HCT116 (cell line): ENCODE data around the gene ACSS1. TPM values are rescaled to one million over a fixed set of nuclear protein-coding genes. Genes with fewer than 3 reads are reported as not detected.

ENCODE experiments used
- ATAC-seq: fragments of 200-7000 bp; cut with Tn5 transposase; 2 replicates; pipeline ENCODE4 v1.9.1; 2020; ENCODE audit warnings: mild to moderate bottlenecking, moderate library complexity
- BruUV-seq: library from RNA; stranded (reverse); fragments of 400-500 nt; replicated peaks from 2 replicates; lab custom pipeline; 2021; lab: Mats Ljungman, UMichigan
- CTCF ChIA-PET: fragments of 300-600 bp; sonication (Branson Sonifier 250); formaldehyde crosslinking; loops from one replicate; lab custom pipeline; 2021; ENCODE audit warnings: antibody characterized with exemption; lab: Charles Lee
- POLR2A ChIA-PET: fragments of 300-600, 350-600 bp; sonication (Branson Sonifier 250); formaldehyde crosslinking; loops from one replicate; lab custom pipeline; 2021; ENCODE audit warnings: antibody characterized with exemption; lab: Charles Lee
- RAD21 ChIA-PET, 2 experiments: fragments of 300-600 bp; sonication (Branson Sonifier 250); formaldehyde crosslinking; loops; one replicate each; lab custom pipeline; 2023; ENCODE audit warnings: low total read pairs in 2 of 2; ENCODE audit not compliant: uncharacterized antibody in 2 of 2, unreplicated experiment in 2 of 2, low non-redundant PET in 1 of 2; lab: Charles Lee
- DNase-seq: peaks from one replicate; pipeline ENCODE4 v3.0.0-alpha.2; 2010; ENCODE audit warnings: low read depth, low spot score
- H2AFZ ChIP-seq: fragments of 200-600 bp; shearing (Covaris generic), sonication (generic); 2 replicates; pipeline ENCODE4 v1.6.1; 2017; ENCODE audit warnings: low read depth, mixed run types, mixed read lengths, antibody characterized with exemption, low read length; ENCODE audit not compliant: poor library complexity, severe bottlenecking
- H3K27ac ChIP-seq: 2 replicates; pipeline ENCODE4 v1.5.1; 2012; ENCODE audit warnings: low read depth, low read length
- H3K27me3 ChIP-seq: fragments of 200-600 bp; sonication (generic); 2 replicates; pipeline ENCODE4 v1.6.1; 2016; ENCODE audit warnings: mixed run types, low read length, mixed read lengths; ENCODE audit not compliant: insufficient read depth
- H3K36me3 ChIP-seq, 2 experiments: fragments of 200-500 bp in 1 of 2; fragments of 200-600 bp in 1 of 2; sonication (Bioruptor generic) in 1 of 2; sonication (generic) in 1 of 2; 2 replicates each; pipeline versions ENCODE4 v1.5.1 to v1.6.1; 2014 to 2016; ENCODE audit warnings: low read length in 2 of 2, inconsistent platforms in 1 of 2, mixed read lengths in 1 of 2, mixed run types in 1 of 2; ENCODE audit not compliant: insufficient read depth in 2 of 2, control insufficient read depth in 1 of 2
- H3K4me1 ChIP-seq, 2 experiments: fragments of 200-600 bp in 1 of 2; sonication (generic) in 1 of 2; 2 replicates each; pipeline versions ENCODE4 v1.5.1 to v1.6.1; 2012 to 2017; ENCODE audit warnings: low read length in 2 of 2, inconsistent platforms in 1 of 2, mild to moderate bottlenecking in 1 of 2, mixed read lengths in 1 of 2, mixed run types in 1 of 2, moderate library complexity in 1 of 2; ENCODE audit not compliant: insufficient read depth in 2 of 2, control insufficient read depth in 1 of 2
- H3K4me2 ChIP-seq: fragments of 200-600 bp; sonication (generic); 2 replicates; pipeline ENCODE4 v1.6.1; 2017; ENCODE audit warnings: mixed run types, low read length, mixed read lengths
- H3K4me3 ChIP-seq, 2 experiments: fragments of 200-600 bp in 1 of 2; sonication (generic) in 1 of 2; replicated peaks in 1 of 2; 2 replicates each; pipeline ENCODE4 v1.5.1; 2011 to 2016; ENCODE audit warnings: low read length in 2 of 2, control low read depth in 1 of 2, low read depth in 1 of 2, mild to moderate bottlenecking in 1 of 2, mixed read lengths in 1 of 2, mixed run types in 1 of 2
- H3K79me2 ChIP-seq: fragments of 200-600 bp; sonication (generic); 2 replicates; pipeline ENCODE4 v1.6.1; 2017; ENCODE audit warnings: mild to moderate bottlenecking, mixed run types, low read length, moderate library complexity, mixed read lengths; ENCODE audit not compliant: insufficient read depth
- H3K9ac ChIP-seq: fragments of 200-600 bp; sonication (generic); 2 replicates; pipeline ENCODE4 v1.6.1; 2016; ENCODE audit warnings: low read length, mixed read lengths
- H3K9me2 ChIP-seq: fragments of 200-600 bp; sonication (generic), shearing (Covaris generic); 2 replicates; pipeline ENCODE4 v1.6.1; 2017; ENCODE audit warnings: mixed run types, mild to moderate bottlenecking, moderate library complexity; ENCODE audit not compliant: insufficient read depth
- H3K9me3 ChIP-seq, 2 experiments: fragments of 200-500 bp in 1 of 2; fragments of 200-600 bp in 1 of 2; sonication (Bioruptor generic) in 1 of 2; sonication (generic) in 1 of 2; 2 replicates each; pipeline ENCODE4 v1.6.1; 2014 to 2017; ENCODE audit warnings: low read length in 2 of 2, mixed read lengths in 2 of 2, inconsistent platforms in 1 of 2, low read depth in 1 of 2, mild to moderate bottlenecking in 1 of 2, mixed run types in 1 of 2, moderate library complexity in 1 of 2; ENCODE audit not compliant: control insufficient read depth in 1 of 2, insufficient read depth in 1 of 2
- H4K20me1 ChIP-seq: fragments of 200-600 bp; sonication (generic), shearing (Covaris generic); 2 replicates; pipeline ENCODE4 v1.6.1; 2017; ENCODE audit warnings: mixed run types, mild to moderate bottlenecking, moderate library complexity; ENCODE audit not compliant: insufficient read depth
- ATF3 ChIP-seq: IDR thresholded peaks from 2 replicates; pipeline ENCODE4 v1.6.1; 2012
- CEBPB ChIP-seq: IDR thresholded peaks from 2 replicates; pipeline ENCODE4 v1.6.1; 2012; ENCODE audit warnings: low read depth
- POLR2A ChIP-seq: IDR thresholded peaks from 2 replicates; pipeline ENCODE4 v1.7.0; 2011; ENCODE audit warnings: borderline replicate concordance; ENCODE audit not compliant: insufficient read depth, insufficient read length; ENCODE audit errors: extremely low read depth
- REST ChIP-seq: IDR thresholded peaks from 2 replicates; pipeline ENCODE4 v1.6.1; 2012; ENCODE audit warnings: low read depth
- TCF7L2 ChIP-seq: IDR thresholded peaks from 2 replicates; pipeline ENCODE4 v1.7.0; 2011; ENCODE audit warnings: borderline replicate concordance, inconsistent platforms; ENCODE audit not compliant: insufficient read depth, insufficient read length; ENCODE audit errors: extremely low read depth
- YY1 ChIP-seq: IDR thresholded peaks from 2 replicates; pipeline ENCODE4 v1.6.1; 2011; ENCODE audit warnings: low read length, low read depth, moderate library complexity, mild to moderate bottlenecking; ENCODE audit not compliant: insufficient replicate concordance; ENCODE audit errors: extremely low read depth
- ZFX ChIP-seq: fragments of 450-650 bp; IDR thresholded peaks from 2 replicates; pipeline ENCODE4 v1.6.1; 2017
- ZNF274 ChIP-seq: fragments of 200-500 bp; sonication (Bioruptor generic); IDR thresholded peaks from 2 replicates; pipeline ENCODE4 v1.6.1; 2014; ENCODE audit warnings: mild to moderate bottlenecking, low read depth, low read length, inconsistent platforms
- intact Hi-C: fragments of 100-400 bp; cut with micrococcal nuclease; formaldehyde crosslinking; loops from 2 replicates; pipeline ENCODE4 v1.10.0; 2022
- total RNA-seq: library from RNA; stranded (reverse); gene quantifications from one replicate; pipeline ENCODE4 v1.2.1, GENCODE V29; 2021; ENCODE audit not compliant: unreplicated experiment
- TF ChIP-seq, protein P1 (sequence below), 3 experiments: fragments of 200-600 bp in 1 of 3; sonication (generic) in 1 of 3; IDR thresholded peaks in 2 of 3; conservative IDR thresholded peaks in 1 of 3; 2 replicates each; pipeline ENCODE4 v1.5.1; 2012 to 2017; ENCODE audit warnings: low read depth in 2 of 3, low read length in 2 of 3, antibody characterized with exemption in 1 of 3, borderline replicate concordance in 1 of 3, control low read depth in 1 of 3, mild to moderate bottlenecking in 1 of 3, mixed read lengths in 1 of 3, mixed run types in 1 of 3, moderate library complexity in 1 of 3; ENCODE audit not compliant: insufficient read depth in 1 of 3
- TF ChIP-seq, protein P2 (sequence below): IDR thresholded peaks from 2 replicates; pipeline ENCODE4 v1.6.1; 2011; ENCODE audit warnings: mild to moderate bottlenecking, low read length, moderate library complexity; ENCODE audit not compliant: insufficient replicate concordance; ENCODE audit errors: extremely low read depth

Gene ACSS1
- total RNA-seq, 1 experiment from 2014 or later = 0.27 TPM

DNA sequence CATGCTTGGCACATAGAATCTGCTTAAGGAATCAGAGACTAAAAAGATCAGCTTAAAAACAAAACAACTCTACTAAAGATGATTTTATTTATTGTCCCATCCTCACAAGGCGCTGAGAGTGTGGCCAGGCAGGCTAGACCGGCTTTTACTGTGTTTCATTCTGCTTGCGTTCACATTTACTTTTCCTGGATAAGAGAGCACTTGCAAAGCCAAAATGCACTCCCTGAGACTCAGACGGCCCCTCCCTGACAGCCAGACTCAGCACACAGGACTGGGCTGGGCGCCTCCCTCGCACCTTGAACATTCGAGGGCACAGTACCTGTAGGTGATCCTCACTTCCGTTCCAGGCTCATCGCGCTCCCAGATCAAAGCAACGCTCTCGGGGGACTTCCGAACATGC is 10.2 kb downstream of the ACSS1 start:
- ChIA-PET POLR2A (no interaction called here), RAD21 (no interaction called here), CTCF (no interaction called here)
- intact Hi-C loops = no loop called here
- Histone ChIP-seq H4K20me1 (no peaks in the 10 kb centered on the region), H2AFZ (no peak overlapping the region), H3K9ac (no peak overlapping the region), H3K27me3 (no peaks in the 10 kb centered on the region; the same call in 1 of the 2 replicates), H3K9me2 (no peaks in the 10 kb centered on the region), H3K4me1 (no peaks in the 10 kb centered on the region), H3K36me3 (no peaks in the 10 kb centered on the region; a peak in 1 of 4 replicates), H3K4me2 (no peak overlapping the region), H3K9me3 (no peaks in the 10 kb centered on the region), H3K4me3 (no peak overlapping the region), H3K27ac (no peak overlapping the region), H3K79me2 (no peaks in the 10 kb centered on the region)
- ATAC-seq (no peak), DNase-seq (no peak)
- TF ChIP-seq REST (no peak), ATF3 (no peak), POLR2A (no peak), ZFX (no peak), TCF7L2 (no peak), YY1 (no peak), CEBPB (no peak), ZNF274 (no peak)
- TF ChIP-seq, protein P1, sequence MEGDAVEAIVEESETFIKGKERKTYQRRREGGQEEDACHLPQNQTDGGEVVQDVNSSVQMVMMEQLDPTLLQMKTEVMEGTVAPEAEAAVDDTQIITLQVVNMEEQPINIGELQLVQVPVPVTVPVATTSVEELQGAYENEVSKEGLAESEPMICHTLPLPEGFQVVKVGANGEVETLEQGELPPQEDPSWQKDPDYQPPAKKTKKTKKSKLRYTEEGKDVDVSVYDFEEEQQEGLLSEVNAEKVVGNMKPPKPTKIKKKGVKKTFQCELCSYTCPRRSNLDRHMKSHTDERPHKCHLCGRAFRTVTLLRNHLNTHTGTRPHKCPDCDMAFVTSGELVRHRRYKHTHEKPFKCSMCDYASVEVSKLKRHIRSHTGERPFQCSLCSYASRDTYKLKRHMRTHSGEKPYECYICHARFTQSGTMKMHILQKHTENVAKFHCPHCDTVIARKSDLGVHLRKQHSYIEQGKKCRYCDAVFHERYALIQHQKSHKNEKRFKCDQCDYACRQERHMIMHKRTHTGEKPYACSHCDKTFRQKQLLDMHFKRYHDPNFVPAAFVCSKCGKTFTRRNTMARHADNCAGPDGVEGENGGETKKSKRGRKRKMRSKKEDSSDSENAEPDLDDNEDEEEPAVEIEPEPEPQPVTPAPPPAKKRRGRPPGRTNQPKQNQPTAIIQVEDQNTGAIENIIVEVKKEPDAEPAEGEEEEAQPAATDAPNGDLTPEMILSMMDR (IDR thresholded peaks at IDR 0.05 in 2 of 3, conservative IDR thresholded peaks at IDR 0.05 in 1 of 3; ENCODE audit: borderline replicate concordance in 1 of 3, insufficient read depth in 1 of 3, low read depth in 2 of 3, low read length in 2 of 3) = no peak
- TF ChIP-seq, protein P2, sequence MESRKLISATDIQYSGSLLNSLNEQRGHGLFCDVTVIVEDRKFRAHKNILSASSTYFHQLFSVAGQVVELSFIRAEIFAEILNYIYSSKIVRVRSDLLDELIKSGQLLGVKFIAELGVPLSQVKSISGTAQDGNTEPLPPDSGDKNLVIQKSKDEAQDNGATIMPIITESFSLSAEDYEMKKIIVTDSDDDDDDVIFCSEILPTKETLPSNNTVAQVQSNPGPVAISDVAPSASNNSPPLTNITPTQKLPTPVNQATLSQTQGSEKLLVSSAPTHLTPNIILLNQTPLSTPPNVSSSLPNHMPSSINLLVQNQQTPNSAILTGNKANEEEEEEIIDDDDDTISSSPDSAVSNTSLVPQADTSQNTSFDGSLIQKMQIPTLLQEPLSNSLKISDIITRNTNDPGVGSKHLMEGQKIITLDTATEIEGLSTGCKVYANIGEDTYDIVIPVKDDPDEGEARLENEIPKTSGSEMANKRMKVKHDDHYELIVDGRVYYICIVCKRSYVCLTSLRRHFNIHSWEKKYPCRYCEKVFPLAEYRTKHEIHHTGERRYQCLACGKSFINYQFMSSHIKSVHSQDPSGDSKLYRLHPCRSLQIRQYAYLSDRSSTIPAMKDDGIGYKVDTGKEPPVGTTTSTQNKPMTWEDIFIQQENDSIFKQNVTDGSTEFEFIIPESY = no peak
- BruUV-seq = no TSS peak
